OCI-LY3 (cell line): ENCODE results near the gene CEBPB.

Experiments used
- H2AFZ ChIP-seq: fragments of 200-600, 300-600 bp; shearing (Covaris generic); 2 replicates; pipeline ENCODE4 v1.6.0; 2014; ENCODE audit warnings: antibody characterized with exemption, low read depth, low read length
- H3K27ac ChIP-seq: fragments of 200-600, 300-600 bp; sonication (generic); 2 replicates; pipeline ENCODE4 v1.5.1; 2014; ENCODE audit warnings: mild to moderate bottlenecking, low read length, moderate library complexity, mixed read lengths
- H3K27me3 ChIP-seq: fragments of 200-600, 300-600 bp; sonication (generic); 2 replicates; pipeline ENCODE4 v1.6.1; 2014; ENCODE audit warnings: low read depth, low read length, mixed read lengths
- H3K36me3 ChIP-seq: fragments of 200-600, 300-600 bp; sonication (generic); replicated peaks from 2 replicates; pipeline ENCODE3; 2014; ENCODE audit warnings: low read depth, low read length, mixed read lengths
- H3K4me1 ChIP-seq: fragments of 300-600, 200-600 bp; sonication (generic); 2 replicates; pipeline ENCODE4 v1.6.1; 2014; ENCODE audit warnings: low read length, mixed read lengths
- H3K4me2 ChIP-seq: fragments of 200-600, 300-600 bp; sonication (generic); 2 replicates; pipeline ENCODE4 v1.6.1; 2014; ENCODE audit warnings: low read length, mixed read lengths
- H3K4me3 ChIP-seq: fragments of 300-600, 200-600 bp; sonication (generic); 2 replicates; pipeline ENCODE4 v1.5.1; 2014; ENCODE audit warnings: antibody characterized with exemption, mild to moderate bottlenecking, low read length, moderate library complexity
- H3K79me2 ChIP-seq: fragments of 300-600, 200-600 bp; shearing (Covaris generic); 2 replicates; pipeline ENCODE4 v1.6.1; 2014; ENCODE audit warnings: mild to moderate bottlenecking, low read length, mixed read lengths
- H3K9ac ChIP-seq: fragments of 300-600, 200-600 bp; shearing (Covaris generic); 2 replicates; pipeline ENCODE4 v1.6.0; 2014; ENCODE audit warnings: mild to moderate bottlenecking, low read length, moderate library complexity
- H3K9me3 ChIP-seq: fragments of 200-600, 300-600 bp; shearing (Covaris generic); 2 replicates; pipeline ENCODE4 v1.6.1; 2014; ENCODE audit warnings: low read length, mixed read lengths; ENCODE audit not compliant: insufficient read depth
- H4K20me1 ChIP-seq: fragments of 200-600, 300-600 bp; sonication (generic); 2 replicates; pipeline ENCODE4 v1.6.1; 2016; ENCODE audit warnings: low read length, mixed read lengths; ENCODE audit not compliant: insufficient read depth
- EZH2phosphoT487 ChIP-seq: fragments of 200-600 bp; shearing (Covaris generic); IDR thresholded peaks from 2 replicates; pipeline ENCODE4 v1.6.1; 2018; ENCODE audit warnings: antibody characterized with exemption, mixed run types, low read depth
- TF ChIP-seq, protein P1 (sequence below): fragments of 200-600, 300-600 bp; sonication (generic); IDR thresholded peaks from 2 replicates; pipeline ENCODE4 v1.5.1; 2014; ENCODE audit warnings: antibody characterized with exemption, low read length, low read depth

The CEBPB gene

DNA sequence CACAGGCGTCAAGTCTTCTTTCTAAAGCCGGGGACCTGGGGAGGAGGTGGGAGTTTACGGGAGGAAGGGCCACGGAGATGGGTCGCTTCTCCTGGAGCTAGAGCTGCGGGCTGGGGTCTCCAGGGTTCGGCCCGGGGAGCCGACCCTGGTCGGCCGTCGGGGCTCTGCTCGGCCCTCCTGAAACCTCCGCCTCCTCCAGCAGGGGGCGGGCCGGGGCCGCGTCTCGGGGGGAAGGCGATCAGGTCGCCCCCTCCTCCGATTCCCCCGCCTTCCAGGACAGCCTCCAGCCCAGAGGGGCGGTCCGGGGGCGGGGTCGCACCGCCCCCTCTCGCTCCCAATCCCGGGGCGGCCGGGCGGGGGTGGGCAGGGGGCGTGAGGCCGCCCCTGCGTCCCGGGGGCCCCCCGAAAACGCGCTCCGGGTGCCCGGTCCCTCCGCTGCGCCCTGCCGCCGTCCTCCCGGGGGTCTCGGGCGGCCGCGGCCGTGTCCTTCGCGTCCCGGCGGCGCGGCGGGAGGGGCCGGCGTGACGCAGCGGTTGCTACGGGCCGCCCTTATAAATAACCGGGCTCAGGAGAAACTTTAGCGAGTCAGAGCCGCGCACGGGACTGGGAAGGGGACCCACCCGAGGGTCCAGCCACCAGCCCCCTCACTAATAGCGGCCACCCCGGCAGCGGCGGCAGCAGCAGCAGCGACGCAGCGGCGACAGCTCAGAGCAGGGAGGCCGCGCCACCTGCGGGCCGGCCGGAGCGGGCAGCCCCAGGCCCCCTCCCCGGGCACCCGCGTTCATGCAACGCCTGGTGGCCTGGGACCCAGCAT, at the start of gene CEBPB:
TSS of gene CEBPB (plus strand) at position 580 of the 814 bp plus-strand sequence. CDS start at position 784, 204 bp downstream.
- H4K20me1 ChIP-seq = peaks cover 20% of the 10 kb centered on the region
- TF ChIP-seq EZH2phosphoT487 = no peak
- TF ChIP-seq, protein P1, sequence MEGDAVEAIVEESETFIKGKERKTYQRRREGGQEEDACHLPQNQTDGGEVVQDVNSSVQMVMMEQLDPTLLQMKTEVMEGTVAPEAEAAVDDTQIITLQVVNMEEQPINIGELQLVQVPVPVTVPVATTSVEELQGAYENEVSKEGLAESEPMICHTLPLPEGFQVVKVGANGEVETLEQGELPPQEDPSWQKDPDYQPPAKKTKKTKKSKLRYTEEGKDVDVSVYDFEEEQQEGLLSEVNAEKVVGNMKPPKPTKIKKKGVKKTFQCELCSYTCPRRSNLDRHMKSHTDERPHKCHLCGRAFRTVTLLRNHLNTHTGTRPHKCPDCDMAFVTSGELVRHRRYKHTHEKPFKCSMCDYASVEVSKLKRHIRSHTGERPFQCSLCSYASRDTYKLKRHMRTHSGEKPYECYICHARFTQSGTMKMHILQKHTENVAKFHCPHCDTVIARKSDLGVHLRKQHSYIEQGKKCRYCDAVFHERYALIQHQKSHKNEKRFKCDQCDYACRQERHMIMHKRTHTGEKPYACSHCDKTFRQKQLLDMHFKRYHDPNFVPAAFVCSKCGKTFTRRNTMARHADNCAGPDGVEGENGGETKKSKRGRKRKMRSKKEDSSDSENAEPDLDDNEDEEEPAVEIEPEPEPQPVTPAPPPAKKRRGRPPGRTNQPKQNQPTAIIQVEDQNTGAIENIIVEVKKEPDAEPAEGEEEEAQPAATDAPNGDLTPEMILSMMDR = peak; percentile 76
- H2AFZ ChIP-seq = peak within 1 kb of the TSS; percentile 75
- H3K27me3 ChIP-seq = peaks cover 7% of the 10 kb centered on the region
- H3K79me2 ChIP-seq = peaks cover 32% of the 10 kb centered on the region
- H3K4me2 ChIP-seq = peak within 1 kb of the TSS; percentile 85
- H3K9me3 ChIP-seq = no peaks in the 10 kb centered on the region
- peaks cover 26% of the 10 kb centered on the region for H3K4me1 ChIP-seq
- peak within 1 kb of the TSS; percentile 94 for H3K9ac ChIP-seq
- H3K4me3 ChIP-seq = peak within 1 kb of the TSS; percentile 91
- peaks cover 22% of the 10 kb centered on the region for H3K36me3 ChIP-seq
- H3K27ac ChIP-seq = peak within 1 kb of the TSS; percentile 83

DNA sequence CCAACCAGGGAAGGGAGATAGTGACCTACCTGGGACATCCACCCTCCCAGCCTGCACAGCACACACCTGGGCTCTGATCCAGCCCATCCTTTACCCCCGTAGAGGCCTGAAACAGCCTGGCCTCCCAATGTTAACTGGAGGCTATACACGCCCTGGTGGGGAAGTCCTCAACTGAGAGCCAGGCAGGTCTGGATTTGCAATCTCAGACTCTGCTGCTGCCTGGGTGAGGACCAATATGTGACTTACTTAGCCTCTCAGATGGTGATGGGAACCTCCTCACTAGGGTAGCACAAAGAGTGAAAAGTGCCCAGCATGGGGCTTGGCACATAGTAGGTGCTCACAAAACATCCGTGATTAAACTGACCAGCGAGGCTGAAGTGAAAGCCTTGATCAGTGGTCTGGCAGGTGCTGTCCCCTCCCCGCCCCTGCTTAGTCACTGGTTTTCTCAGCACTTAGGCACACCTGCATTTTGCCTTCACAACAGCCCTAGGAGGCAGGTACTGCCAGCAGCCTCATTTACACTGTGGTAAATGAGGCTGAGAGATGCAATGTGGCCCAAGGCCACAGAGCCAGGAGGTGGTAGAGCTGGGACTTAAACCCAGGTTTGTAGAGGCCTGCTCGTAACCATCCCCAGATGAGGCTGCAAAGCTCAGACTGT, 49.5 kb upstream of the CEBPB start:
- no peak for TF ChIP-seq EZH2phosphoT487
- TF ChIP-seq, protein P1 = no peak
- Histone ChIP-seq H3K4me1 (no peaks in the 10 kb centered on the region), H3K4me2 (no peak overlapping the region), H3K36me3 (peaks cover 34% of the 10 kb centered on the region), H3K27ac (no peak overlapping the region), H3K9ac (no peak overlapping the region), H2AFZ (no peak overlapping the region), H3K27me3 (no peaks in the 10 kb centered on the region), H3K4me3 (no peak overlapping the region), H4K20me1 (peaks cover 13% of the 10 kb centered on the region), H3K79me2 (peaks cover 9% of the 10 kb centered on the region), H3K9me3 (no peaks in the 10 kb centered on the region)

DNA sequence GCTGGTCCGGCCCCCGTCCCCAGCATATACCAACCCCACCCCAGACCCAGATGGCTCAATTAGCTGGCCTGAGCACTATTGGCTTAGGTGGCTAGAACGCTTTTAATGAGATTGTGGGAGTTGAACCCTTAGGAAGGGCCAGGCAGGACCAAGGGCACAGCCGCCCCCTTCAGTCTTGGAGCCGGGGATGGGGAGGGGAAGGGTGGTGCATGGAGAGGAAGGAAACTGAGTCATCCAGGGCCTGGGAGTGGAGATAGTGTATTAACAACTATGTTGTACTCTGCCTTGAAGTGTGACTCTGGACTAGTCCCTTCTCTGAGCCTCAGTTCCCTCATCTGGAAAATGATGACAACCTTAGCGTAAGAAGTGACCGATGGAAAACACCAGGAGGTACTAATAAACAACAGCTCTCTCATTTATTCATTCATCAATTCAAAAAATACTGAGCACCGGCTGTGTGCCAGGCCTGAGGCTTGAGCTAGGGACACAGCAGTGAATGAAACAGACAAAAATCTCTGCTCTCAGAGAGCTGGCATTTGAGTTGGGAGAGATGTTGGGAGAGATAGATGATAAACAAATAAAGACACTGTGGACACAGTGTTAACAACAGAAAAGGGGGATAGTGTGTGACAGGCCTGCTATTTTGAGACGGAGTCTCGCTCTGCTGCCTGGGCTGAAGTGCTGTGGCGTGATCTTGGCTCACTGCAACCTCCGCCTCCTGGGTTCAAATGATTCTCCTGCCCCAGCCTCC, 48.6 kb upstream of the CEBPB start:
- Histone ChIP-seq H3K4me1 (no peaks in the 10 kb centered on the region), H3K9ac (no peak overlapping the region), H4K20me1 (peaks cover 17% of the 10 kb centered on the region), H2AFZ (no peak overlapping the region), H3K4me3 (no peak overlapping the region), H3K27me3 (no peaks in the 10 kb centered on the region), H3K4me2 (no peak overlapping the region), H3K27ac (no peak overlapping the region), H3K79me2 (peaks cover 17% of the 10 kb centered on the region), H3K36me3 (peaks cover 38% of the 10 kb centered on the region), H3K9me3 (no peaks in the 10 kb centered on the region)
- TF ChIP-seq, protein P1 = no peak
- no peak for TF ChIP-seq EZH2phosphoT487

DNA sequence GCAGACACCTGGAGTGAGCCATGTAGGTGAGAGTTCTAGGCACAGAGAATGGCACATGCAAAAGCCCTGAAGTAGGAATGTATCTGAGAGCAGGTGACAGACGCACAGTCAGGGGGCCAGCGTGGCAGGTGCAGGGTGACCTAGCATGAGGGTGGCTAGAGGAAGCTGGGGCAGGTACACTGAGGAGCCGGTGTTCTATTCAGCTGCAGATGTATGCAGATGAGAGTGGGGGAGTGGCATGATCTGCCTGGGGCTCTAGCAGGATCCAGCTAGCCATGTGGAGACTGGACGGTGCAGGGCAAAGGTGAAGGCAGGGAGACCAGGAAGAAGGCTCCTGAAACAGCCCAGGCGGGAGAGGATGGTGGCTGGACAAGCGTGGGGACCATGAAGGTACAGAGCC, 47.8 kb upstream of the CEBPB start:
- H3K27me3 ChIP-seq = no peaks in the 10 kb centered on the region
- H3K27ac ChIP-seq = no peak overlapping the region
- no peak overlapping the region for H3K4me3 ChIP-seq
- H2AFZ ChIP-seq = no peak overlapping the region
- H3K9ac ChIP-seq = no peak overlapping the region
- H3K4me1 ChIP-seq = no peaks in the 10 kb centered on the region
- peaks cover 40% of the 10 kb centered on the region for H3K36me3 ChIP-seq
- no peak overlapping the region for H3K4me2 ChIP-seq
- TF ChIP-seq EZH2phosphoT487 = no peak
- TF ChIP-seq, protein P1 = no peak
- peaks cover 21% of the 10 kb centered on the region for H4K20me1 ChIP-seq
- no peaks in the 10 kb centered on the region for H3K9me3 ChIP-seq
- H3K79me2 ChIP-seq = peaks cover 24% of the 10 kb centered on the region
